IMR-90 (cell line): ENCODE measurements around the gene PCDHA12.

Experiments used
- BHLHE40 ChIP-seq: fragments of 150-350 bp; IDR thresholded peaks from 2 replicates; pipeline ENCODE4 v1.6.1; 2016; ENCODE audit warnings: mild to moderate bottlenecking, low read depth, low read length
- CEBPB ChIP-seq: IDR thresholded peaks from 2 replicates; pipeline ENCODE4 v1.6.1; 2012; ENCODE audit warnings: low read depth, low read length, improper control_type of control experiment
- CHD1 ChIP-seq: IDR thresholded peaks from 2 replicates; pipeline ENCODE4 v1.6.1; 2012; ENCODE audit warnings: low read depth, low read length, improper control_type of control experiment
- FOS ChIP-seq: fragments of 150-350 bp; IDR thresholded peaks from 2 replicates; pipeline ENCODE4 v1.6.1; 2016; ENCODE audit warnings: low read depth, low read length
- MAFK ChIP-seq: IDR thresholded peaks from 2 replicates; pipeline ENCODE4 v1.6.1; 2012; ENCODE audit warnings: low read depth, low read length, improper control_type of control experiment
- MXI1 ChIP-seq: IDR thresholded peaks from 2 replicates; pipeline ENCODE4 v1.6.1; 2012; ENCODE audit warnings: low read depth, mild to moderate bottlenecking, low read length, moderate library complexity, borderline replicate concordance
- POLR2A ChIP-seq: IDR thresholded peaks from 2 replicates; pipeline ENCODE4 v1.6.1; 2012; ENCODE audit warnings: mild to moderate bottlenecking, low read depth, low read length
- RAD21 ChIP-seq: IDR thresholded peaks from 2 replicates; pipeline ENCODE4 v1.6.1; 2012; ENCODE audit warnings: low read length, improper control_type of control experiment
- RCOR1 ChIP-seq: IDR thresholded peaks from 2 replicates; pipeline ENCODE4 v1.6.1; 2012; ENCODE audit warnings: mild to moderate bottlenecking, low read length, improper control_type of control experiment; ENCODE audit not compliant: insufficient replicate concordance
- RFX5 ChIP-seq: IDR thresholded peaks from 2 replicates; pipeline ENCODE4 v1.8.0; 2012; ENCODE audit warnings: low read depth, mild to moderate bottlenecking, low read length, moderate library complexity
- SMC3 ChIP-seq: fragments of 150-350 bp; IDR thresholded peaks from 2 replicates; pipeline ENCODE4 v1.6.1; 2016; ENCODE audit warnings: low read depth, mild to moderate bottlenecking, antibody characterized with exemption, low read length, moderate library complexity
- USF2 ChIP-seq: fragments of 150-350 bp; IDR thresholded peaks from 2 replicates; pipeline ENCODE4 v1.6.1; 2017; ENCODE audit warnings: mild to moderate bottlenecking, antibody characterized with exemption, low read length, low read depth
- TF ChIP-seq, protein P1 (sequence below): conservative IDR thresholded peaks from 2 replicates; pipeline ENCODE4 v1.5.1; 2012; ENCODE audit warnings: mild to moderate bottlenecking, low read depth, low read length, improper control_type of control experiment
- TF ChIP-seq, protein P2 (sequence below): fragments of 150-350 bp; IDR thresholded peaks from 2 replicates; pipeline ENCODE4 v1.6.1; 2016; ENCODE audit warnings: low read depth, mild to moderate bottlenecking, low read length, moderate library complexity, borderline replicate concordance

- no peak for TF ChIP-seq RAD21
- no peak for TF ChIP-seq POLR2A
- TF ChIP-seq, protein P1, sequence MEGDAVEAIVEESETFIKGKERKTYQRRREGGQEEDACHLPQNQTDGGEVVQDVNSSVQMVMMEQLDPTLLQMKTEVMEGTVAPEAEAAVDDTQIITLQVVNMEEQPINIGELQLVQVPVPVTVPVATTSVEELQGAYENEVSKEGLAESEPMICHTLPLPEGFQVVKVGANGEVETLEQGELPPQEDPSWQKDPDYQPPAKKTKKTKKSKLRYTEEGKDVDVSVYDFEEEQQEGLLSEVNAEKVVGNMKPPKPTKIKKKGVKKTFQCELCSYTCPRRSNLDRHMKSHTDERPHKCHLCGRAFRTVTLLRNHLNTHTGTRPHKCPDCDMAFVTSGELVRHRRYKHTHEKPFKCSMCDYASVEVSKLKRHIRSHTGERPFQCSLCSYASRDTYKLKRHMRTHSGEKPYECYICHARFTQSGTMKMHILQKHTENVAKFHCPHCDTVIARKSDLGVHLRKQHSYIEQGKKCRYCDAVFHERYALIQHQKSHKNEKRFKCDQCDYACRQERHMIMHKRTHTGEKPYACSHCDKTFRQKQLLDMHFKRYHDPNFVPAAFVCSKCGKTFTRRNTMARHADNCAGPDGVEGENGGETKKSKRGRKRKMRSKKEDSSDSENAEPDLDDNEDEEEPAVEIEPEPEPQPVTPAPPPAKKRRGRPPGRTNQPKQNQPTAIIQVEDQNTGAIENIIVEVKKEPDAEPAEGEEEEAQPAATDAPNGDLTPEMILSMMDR = 0 out of 2 replicates have a peak, but pooled peaks have one; percentile 26
- TF ChIP-seq RFX5 = no peak
- TF ChIP-seq BHLHE40 = no peak
- no peak for TF ChIP-seq USF2
- no peak for TF ChIP-seq CEBPB
- no peak for TF ChIP-seq MXI1
- TF ChIP-seq, protein P2, sequence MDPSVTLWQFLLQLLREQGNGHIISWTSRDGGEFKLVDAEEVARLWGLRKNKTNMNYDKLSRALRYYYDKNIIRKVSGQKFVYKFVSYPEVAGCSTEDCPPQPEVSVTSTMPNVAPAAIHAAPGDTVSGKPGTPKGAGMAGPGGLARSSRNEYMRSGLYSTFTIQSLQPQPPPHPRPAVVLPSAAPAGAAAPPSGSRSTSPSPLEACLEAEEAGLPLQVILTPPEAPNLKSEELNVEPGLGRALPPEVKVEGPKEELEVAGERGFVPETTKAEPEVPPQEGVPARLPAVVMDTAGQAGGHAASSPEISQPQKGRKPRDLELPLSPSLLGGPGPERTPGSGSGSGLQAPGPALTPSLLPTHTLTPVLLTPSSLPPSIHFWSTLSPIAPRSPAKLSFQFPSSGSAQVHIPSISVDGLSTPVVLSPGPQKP = no peak
- TF ChIP-seq FOS = no peak
- TF ChIP-seq CHD1 = no peak
- TF ChIP-seq MAFK = no peak
- TF ChIP-seq SMC3 = no peak
- no peak for TF ChIP-seq RCOR1
Measured at GRCh38 chr5:140926443-140927227, 51.5 kb downstream of the PCDHA12 start.
